ENCODE measurements around the gene TCHHL1. TPM values are rescaled to one million over a fixed set of nuclear protein-coding genes. Genes with fewer than 3 reads are reported as not detected.

Gene TCHHL1
- total and polyA plus RNA-seq, 2 of the 13 experiments (the other 11 are each of a cell fraction or from before 2014, with no cell fraction given), result not detected

DNA sequence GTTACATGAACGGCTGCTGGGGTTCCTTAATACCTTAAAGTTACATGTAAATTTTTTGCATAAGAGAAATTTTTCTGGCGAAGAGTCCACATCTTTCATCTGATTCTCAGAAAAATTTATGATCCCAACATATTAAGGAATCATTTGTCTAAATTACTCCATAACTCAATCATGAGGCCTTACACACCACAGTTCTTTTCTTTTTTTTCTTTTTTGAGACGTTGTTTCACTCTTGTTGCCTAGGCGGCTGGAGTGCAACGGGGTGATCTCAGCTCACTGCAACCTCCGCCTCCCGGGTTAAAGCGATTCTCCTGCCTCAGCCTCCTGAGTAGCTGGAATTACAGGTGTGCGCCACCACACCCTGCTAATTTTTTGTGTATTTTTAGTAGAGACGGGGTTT is 50.0 kb downstream of the TCHHL1 start:
- in situ Hi-C loops (cut with HindIII; ENCODE audit: extremely low pct_ligation_motif_present, low pct_unique_long_range_greater_than_20kb) (no loop called here), intact Hi-C loops (cut with micrococcal nuclease; ENCODE audit: unreplicated experiment) (no loop called here)
- H3K4me3 ChIP-seq (replicated peaks in 1 of 3; ENCODE audit: insufficient read depth in 1 of 3, low read depth in 2 of 3, low read length in 3 of 3), result no peak overlapping the region
- TF ChIP-seq DR1 (CRISPR knock-in tag; IDR thresholded peaks at IDR 0.05) (no peak), ZNF737 (CRISPR knock-in tag; IDR thresholded peaks at IDR 0.05; ENCODE audit: borderline replicate concordance) (no peak), ZNF607 (CRISPR knock-in tag; IDR thresholded peaks at IDR 0.05; ENCODE audit: borderline replicate concordance) (no peak), ZEB1 (IDR thresholded peaks at IDR 0.05; ENCODE audit: insufficient replicate concordance, low read depth) (no peak), ZNF709 (CRISPR knock-in tag; IDR thresholded peaks at IDR 0.05) (no peak), REL (CRISPR knock-in tag; conservative IDR thresholded peaks at IDR 0.05) (no peak), MYNN (CRISPR knock-in tag; IDR thresholded peaks at IDR 0.05; ENCODE audit: low read depth) (no peak), ZFP36L1 (CRISPR knock-in tag; IDR thresholded peaks at IDR 0.05) (no peak), ZNF713 (CRISPR knock-in tag; IDR thresholded peaks at IDR 0.05) (no peak), ZNF143 (CRISPR knock-in tag; IDR thresholded peaks at IDR 0.05) (no peak), HOXA3 (CRISPR knock-in tag; IDR thresholded peaks at IDR 0.05) (no peak)
- TF ChIP-seq, protein P1, sequence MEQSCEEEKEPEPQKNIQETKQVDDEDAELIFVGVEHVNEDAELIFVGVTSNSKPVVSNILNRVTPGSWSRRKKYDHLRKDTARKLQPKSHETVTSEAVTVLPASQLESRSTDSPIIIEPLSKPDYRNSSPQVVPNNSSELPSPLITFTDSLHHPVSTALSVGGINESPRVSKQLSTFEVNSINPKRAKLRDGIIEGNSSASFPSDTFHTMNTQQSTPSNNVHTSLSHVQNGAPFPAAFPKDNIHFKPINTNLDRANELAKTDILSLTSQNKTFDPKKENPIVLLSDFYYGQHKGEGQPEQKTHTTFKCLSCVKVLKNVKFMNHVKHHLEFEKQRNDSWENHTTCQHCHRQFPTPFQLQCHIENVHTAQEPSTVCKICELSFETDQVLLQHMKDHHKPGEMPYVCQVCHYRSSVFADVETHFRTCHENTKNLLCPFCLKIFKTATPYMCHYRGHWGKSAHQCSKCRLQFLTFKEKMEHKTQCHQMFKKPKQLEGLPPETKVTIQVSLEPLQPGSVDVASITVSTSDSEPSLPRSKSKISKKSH (CRISPR knock-in tag; IDR thresholded peaks at IDR 0.05; ENCODE audit: borderline replicate concordance), result no peak
- TF ChIP-seq, protein P2, sequence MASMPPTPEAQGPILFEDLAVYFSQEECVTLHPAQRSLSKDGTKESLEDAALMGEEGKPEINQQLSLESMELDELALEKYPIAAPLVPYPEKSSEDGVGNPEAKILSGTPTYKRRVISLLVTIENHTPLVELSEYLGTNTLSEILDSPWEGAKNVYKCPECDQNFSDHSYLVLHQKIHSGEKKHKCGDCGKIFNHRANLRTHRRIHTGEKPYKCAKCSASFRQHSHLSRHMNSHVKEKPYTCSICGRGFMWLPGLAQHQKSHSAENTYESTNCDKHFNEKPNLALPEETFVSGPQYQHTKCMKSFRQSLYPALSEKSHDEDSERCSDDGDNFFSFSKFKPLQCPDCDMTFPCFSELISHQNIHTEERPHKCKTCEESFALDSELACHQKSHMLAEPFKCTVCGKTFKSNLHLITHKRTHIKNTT (CRISPR knock-in tag; IDR thresholded peaks at IDR 0.05), result no peak
- ChIA-PET CTCF (ENCODE audit: low intra/inter-chr PET ratio, low total read pairs) (no interaction called here), POLR2A (no interaction called here)
- no peak overlapping the region for H3K9ac ChIP-seq (ENCODE audit: insufficient read depth, low read depth, low read length)
- H3K27me3 ChIP-seq (ENCODE audit: control insufficient read depth in 1 of 2, insufficient read depth in 2 of 2, low read length in 2 of 2), result peaks cover 0 to 48% of the 10 kb centered on the region in 2 experiments; a peak in 1 of 5 replicates
- no peak overlapping the region for H3K27ac ChIP-seq (ENCODE audit: extremely low read length, insufficient read depth, low read length)
- peaks cover 35% of the 10 kb centered on the region for H3K4me1 ChIP-seq (ENCODE audit: insufficient read depth, low read length)
- WGBS (ENCODE audit: low lambda C conversion rate), result 56% methylated on average over 10 of the region's 10 CpGs
- FAIRE-seq (no peak), DNase-seq (ENCODE audit: low spot score) (no peak), ATAC-seq (no peak)
- no peak overlapping the region for H3K4me2 ChIP-seq (ENCODE audit: low read depth, low read length)
- no TSS peak for BruUV-seq (replicated peaks)
- no peaks in the 10 kb centered on the region for H3K79me2 ChIP-seq (ENCODE audit: insufficient read depth, low read length)
- H3K36me3 ChIP-seq (replicated peaks in 1 of 2; ENCODE audit: control insufficient read depth in 1 of 2, insufficient read depth in 2 of 2, low read length in 2 of 2), result no peaks in the 10 kb centered on the region
- no peak overlapping the region for H2AFZ ChIP-seq (ENCODE audit: low read length)
- H4K20me1 ChIP-seq (ENCODE audit: insufficient read depth, low read length), result no peaks in the 10 kb centered on the region
- no peaks in the 10 kb centered on the region for H3K9me3 ChIP-seq (ENCODE audit: low read length)

All from HepG2 (cell line).